NCI-H524 (cell line): ENCODE data around the gene SPATA25.

Experiments
- DNase-seq, 2 experiments: peaks; one replicate each; lab custom pipeline; 2025; lab: John Stamatoyannopoulos, UW

SPATA25 gene

GRCh38 chr20:45866454-45866853, 21.0 kb downstream of the SPATA25 start:
- DNase-seq: no peak

GRCh38 chr20:45863543-45864470, 23.6 kb downstream of the SPATA25 start:
- DNase-seq: no peak

GRCh38 chr20:45861221-45862075, 26.0 kb downstream of the SPATA25 start:
- peak in 1 of 2 experiments; percentile 4 for DNase-seq

GRCh38 chr20:45860560-45861220, 26.7 kb downstream of the SPATA25 start:
- DNase-seq: peak in 1 of 2 experiments; percentile 35

GRCh38 chr20:45859916-45860315, 27.5 kb downstream of the SPATA25 start:
- no peak for DNase-seq

GRCh38 chr20:45857882-45858216, 29.6 kb downstream of the SPATA25 start:
- DNase-seq: no peak

- peak; percentile 100 for DNase-seq
Measured at GRCh38 chr20:45857114-45857881, 30.1 kb downstream of the SPATA25 start, which contains the start of the genes ACOT8 and ZSWIM3. TSS of gene ACOT8 (minus strand) at chr20:45857392. CDS start at chr20:45857315, 77 bp downstream. TSS of gene ZSWIM3 (plus strand) at chr20:45857614. CDS start at chr20:45857826, 212 bp downstream.

GRCh38 chr20:45853484-45853883, 33.9 kb downstream of the SPATA25 start:
- DNase-seq: no peak

- DNase-seq: no peak
Measured at GRCh38 chr20:45852326-45852725, 35.1 kb downstream of the SPATA25 start.

GRCh38 chr20:45851501-45851900, 35.9 kb downstream of the SPATA25 start:
- DNase-seq: no peak

GRCh38 chr20:45850926-45851325, 36.5 kb downstream of the SPATA25 start:
- DNase-seq: no peak

GRCh38 chr20:45850238-45850637, 37.2 kb downstream of the SPATA25 start:
- DNase-seq: no peak

- no peak for DNase-seq
Measured at GRCh38 chr20:45848969-45849582, 38.3 kb downstream of the SPATA25 start.

- no peak for DNase-seq
Measured at GRCh38 chr20:45848421-45848820, 39.0 kb downstream of the SPATA25 start.

GRCh38 chr20:45845452-45845851, 42.0 kb downstream of the SPATA25 start:
- no peak for DNase-seq

GRCh38 chr20:45843506-45843905, 43.9 kb downstream of the SPATA25 start:
- DNase-seq: no peak

GRCh38 chr20:45842169-45842812, 45.1 kb downstream of the SPATA25 start:
- no peak for DNase-seq

GRCh38 chr20:45841407-45842129, 45.9 kb downstream of the SPATA25 start:
- no peak for DNase-seq

GRCh38 chr20:45840700-45841198, 46.7 kb downstream of the SPATA25 start:
- DNase-seq: no peak
